Neuronal stem cell (in vitro differentiated cells): ENCODE data around the gene CCT3.

Source experiments
- DNase-seq: peaks from one replicate; pipeline ENCODE4 v3.0.0-alpha.2; 2013; ENCODE audit warnings: low spot score
- H2AFZ ChIP-seq: one replicate; pipeline ENCODE4 v1.6.1; 2013; ENCODE audit warnings: mild to moderate bottlenecking, low read length, inconsistent platforms
- H2AK5ac ChIP-seq: 2 replicates; pipeline ENCODE4 v1.6.1; 2013; ENCODE audit warnings: low read depth, mild to moderate bottlenecking, inconsistent platforms, low read length, moderate library complexity, mixed read lengths
- H2BK120ac ChIP-seq: 2 replicates; pipeline ENCODE4 v1.6.1; 2013; ENCODE audit warnings: low read depth, mild to moderate bottlenecking, inconsistent platforms, low read length, moderate library complexity, mixed read lengths
- H2BK12ac ChIP-seq: one replicate; pipeline ENCODE4 v1.6.1; 2013; ENCODE audit warnings: low read length, inconsistent platforms
- H2BK15ac ChIP-seq: 2 replicates; pipeline ENCODE4 v1.6.1; 2013; ENCODE audit warnings: mild to moderate bottlenecking, low read length, inconsistent platforms, mixed read lengths
- H2BK5ac ChIP-seq: one replicate; pipeline ENCODE4 v1.6.1; 2013; ENCODE audit warnings: inconsistent platforms, mild to moderate bottlenecking, low read length, moderate library complexity
- H3K14ac ChIP-seq: one replicate; pipeline ENCODE4 v1.6.1; 2013; ENCODE audit warnings: low read length, inconsistent platforms
- H3K18ac ChIP-seq: 2 replicates; pipeline ENCODE4 v1.6.1; 2013; ENCODE audit warnings: low read length, inconsistent platforms
- H3K23ac ChIP-seq: 2 replicates; pipeline ENCODE4 v1.6.1; 2013; ENCODE audit warnings: low read depth, mild to moderate bottlenecking, mixed read lengths, low read length, inconsistent platforms; ENCODE audit not compliant: poor library complexity
- H3K27ac ChIP-seq: replicated peaks from 3 replicates; pipeline ENCODE4 v1.5.1; 2013; ENCODE audit warnings: low read length, inconsistent platforms
- H3K27me3 ChIP-seq, 3 experiments: 2 replicates each; pipeline ENCODE4 v1.6.1; 2013; ENCODE audit warnings: low read length in 3 of 3, mild to moderate bottlenecking in 2 of 3, inconsistent platforms in 1 of 3, low read depth in 1 of 3, mixed read lengths in 1 of 3, moderate library complexity in 1 of 3; ENCODE audit not compliant: control insufficient read depth in 3 of 3, insufficient read depth in 3 of 3
- H3K36me3 ChIP-seq, 2 donors: replicated peaks in 1 of 2; 2 replicates each; pipeline ENCODE4 v1.6.1; 2013; ENCODE audit warnings: low read length in 2 of 2; ENCODE audit not compliant: control insufficient read depth in 2 of 2, insufficient read depth in 2 of 2
- H3K4ac ChIP-seq: 2 replicates; pipeline ENCODE4 v1.6.1; 2013; ENCODE audit warnings: inconsistent platforms, mild to moderate bottlenecking, low read length, moderate library complexity
- H3K4me1 ChIP-seq, 2 donors: 1 replicate in 1 of 2; 2 replicates in 1 of 2; pipeline ENCODE4 v1.6.1; 2013; ENCODE audit warnings: low read length in 2 of 2, low read depth in 1 of 2; ENCODE audit not compliant: control insufficient read depth in 2 of 2, insufficient read depth in 1 of 2
- H3K4me2 ChIP-seq: one replicate; pipeline ENCODE4 v1.6.1; 2013; ENCODE audit warnings: mild to moderate bottlenecking, low read length, inconsistent platforms; ENCODE audit not compliant: insufficient read depth, poor library complexity, severe bottlenecking
- H3K4me3 ChIP-seq, 2 donors: 2 replicates each; pipeline ENCODE4 v1.5.1; 2013; ENCODE audit warnings: low read length in 2 of 2, mild to moderate bottlenecking in 2 of 2, inconsistent platforms in 1 of 2, moderate library complexity in 1 of 2
- H3K79me1 ChIP-seq: one replicate; pipeline ENCODE4 v1.6.1; 2013; ENCODE audit warnings: low read depth, mild to moderate bottlenecking, inconsistent platforms, low read length, moderate library complexity
- H3K9ac ChIP-seq: one replicate; pipeline ENCODE4 v1.6.1; 2013; ENCODE audit warnings: mild to moderate bottlenecking, low read depth, low read length, inconsistent platforms; ENCODE audit not compliant: poor library complexity
- H3K9me3 ChIP-seq, 2 donors: replicated peaks in 1 of 2; 2 replicates each; pipeline versions ENCODE3 to v1.6.1; 2013; ENCODE audit warnings: low read length in 2 of 2, mild to moderate bottlenecking in 2 of 2, inconsistent platforms in 1 of 2, low read depth in 1 of 2, mixed read lengths in 1 of 2, moderate library complexity in 1 of 2; ENCODE audit not compliant: control insufficient read depth in 2 of 2, insufficient read depth in 1 of 2
- H4K8ac ChIP-seq: one replicate; pipeline ENCODE4 v1.6.1; 2013; ENCODE audit warnings: low read depth, mild to moderate bottlenecking, inconsistent platforms, low read length, moderate library complexity
- H4K91ac ChIP-seq: one replicate; pipeline ENCODE4 v1.6.1; 2013; ENCODE audit warnings: low read length, low read depth, mild to moderate bottlenecking, inconsistent platforms; ENCODE audit not compliant: poor library complexity
- WGBS, 2 donors: extraction: QIAGEN DNeasy Blood & Tissue Kit; methylation state at CpG; one replicate each; pipeline ENCODE4 v1.1.7; 2013; ENCODE audit warnings: missing lambda C conversion rate in 2 of 2, mixed read lengths in 1 of 2; ENCODE audit not compliant: insufficient read length in 2 of 2, insufficient replicate concordance in 1 of 2; ENCODE audit errors: extremely low coverage in 2 of 2; 5-methylcytosine and 5-hydroxymethylcytosine counted together

CCT3 gene

GRCh38 chr1:156368157-156368658 lies 30.1 kb upstream of the CCT3 start:
- Histone ChIP-seq H3K4me3 (no peak overlapping the region), H3K27me3 (peaks cover 4 to 74% (median 33%) of the 10 kb centered on the region in 3 experiments), H3K4ac (no peak overlapping the region), H3K36me3 (no peaks in the 10 kb centered on the region), H3K9ac (no peak overlapping the region), H3K18ac (peak overlapping the region; percentile 35), H2BK120ac (no peak overlapping the region), H3K4me2 (no peak overlapping the region), H2AK5ac (no peak overlapping the region), H4K91ac (no peak overlapping the region), H3K79me1 (no peaks in the 10 kb centered on the region), H4K8ac (no peak overlapping the region), H2BK12ac (no peak overlapping the region), H3K4me1 (peaks cover 3 to 6% of the 10 kb centered on the region in 2 donors), H2AFZ (no peak overlapping the region), H3K14ac (no peak overlapping the region), H3K23ac (no peak overlapping the region), H2BK15ac (no peak overlapping the region), H3K27ac (no peak overlapping the region), H3K9me3 (no peaks in the 10 kb centered on the region), H2BK5ac (no peak overlapping the region)
- no CpG with 5 or more reads among the region's 7 CpGs for WGBS, 2 donors
- no peak for DNase-seq

- WGBS, 2 donors: no CpG with 5 or more reads among the region's 9 CpGs
- no peak overlapping the region for H4K8ac ChIP-seq
- H2AFZ ChIP-seq: no peak overlapping the region
- no peaks in the 10 kb centered on the region for H3K79me1 ChIP-seq
- H3K27me3 ChIP-seq: peaks cover 4 to 68% (median 29%) of the 10 kb centered on the region in 3 experiments
- no peak for DNase-seq
- no peak overlapping the region for H2AK5ac ChIP-seq
- no peaks in the 10 kb centered on the region for H3K36me3 ChIP-seq
- H3K4me3 ChIP-seq: no peak overlapping the region
- no peak overlapping the region for H3K27ac ChIP-seq
- H3K9me3 ChIP-seq: no peaks in the 10 kb centered on the region
- H3K9ac ChIP-seq: no peak overlapping the region
- H2BK12ac ChIP-seq: no peak overlapping the region
- H4K91ac ChIP-seq: no peak overlapping the region
- H3K23ac ChIP-seq: no peak overlapping the region
- H3K14ac ChIP-seq: no peak overlapping the region
- H3K18ac ChIP-seq: peak overlapping the region; percentile 84
- H2BK5ac ChIP-seq: no peak overlapping the region
- H2BK120ac ChIP-seq: no peak overlapping the region
- no peak overlapping the region for H3K4me2 ChIP-seq
- H3K4ac ChIP-seq: no peak overlapping the region
- peaks cover 3 to 6% of the 10 kb centered on the region in 2 donors for H3K4me1 ChIP-seq
- H2BK15ac ChIP-seq: no peak overlapping the region
These were observed 29.5 kb upstream of the CCT3 start for GRCh38 chr1:156367383-156368156.

GRCh38 chr1:156366378-156367166 lies 28.5 kb upstream of the CCT3 start:
- H3K4ac ChIP-seq: no peak overlapping the region
- no peak overlapping the region for H3K18ac ChIP-seq
- H2BK12ac ChIP-seq: no peak overlapping the region
- no peak overlapping the region for H2BK120ac ChIP-seq
- H4K91ac ChIP-seq: no peak overlapping the region
- no peak overlapping the region for H2AFZ ChIP-seq
- no CpG with 5 or more reads among the region's 5 CpGs for whole genome bisulfite sequencing, 2 donors
- no peak for DNase-seq
- H3K36me3 ChIP-seq: no peaks in the 10 kb centered on the region
- H2BK5ac ChIP-seq: no peak overlapping the region
- H2BK15ac ChIP-seq: no peak overlapping the region
- H3K9ac ChIP-seq: no peak overlapping the region
- H2AK5ac ChIP-seq: peak overlapping the region; percentile 49
- H3K79me1 ChIP-seq: no peaks in the 10 kb centered on the region
- no peak overlapping the region for H3K23ac ChIP-seq
- peaks cover 3 to 6% of the 10 kb centered on the region in 2 donors for H3K4me1 ChIP-seq
- H3K27me3 ChIP-seq: peaks cover 4 to 58% (median 21%) of the 10 kb centered on the region in 3 experiments
- H3K14ac ChIP-seq: no peak overlapping the region
- no peak overlapping the region for H3K4me2 ChIP-seq
- no peak overlapping the region for H4K8ac ChIP-seq
- no peaks in the 10 kb centered on the region for H3K9me3 ChIP-seq
- no peak overlapping the region for H3K4me3 ChIP-seq
- H3K27ac ChIP-seq: no peak overlapping the region

GRCh38 chr1:156365754-156366153 lies 27.7 kb upstream of the CCT3 start:
- Histone ChIP-seq H3K4me2 (no peak overlapping the region), H2BK12ac (no peak overlapping the region), H3K36me3 (no peaks in the 10 kb centered on the region), H3K18ac (no peak overlapping the region), H3K79me1 (no peaks in the 10 kb centered on the region), H3K4me3 (no peak overlapping the region), H4K8ac (no peak overlapping the region), H3K4ac (no peak overlapping the region), H2BK15ac (no peak overlapping the region), H3K14ac (no peak overlapping the region), H2BK5ac (no peak overlapping the region), H4K91ac (no peak overlapping the region), H2BK120ac (no peak overlapping the region), H2AFZ (no peak overlapping the region), H2AK5ac (peak overlapping the region; percentile 33), H3K9me3 (no peaks in the 10 kb centered on the region), H3K4me1 (peaks cover 3 to 6% of the 10 kb centered on the region in 2 donors), H3K23ac (no peak overlapping the region), H3K27me3 (peaks cover 4 to 59% (median 19%) of the 10 kb centered on the region in 3 experiments), H3K27ac (no peak overlapping the region), H3K9ac (no peak overlapping the region)
- DNase-seq: no peak
